Measurements from ENCODE around the gene DHX36.
A peak's percentile ranks its signal among the peaks of the same experiment; 100 is the strongest.

Gene DHX36

DNA sequence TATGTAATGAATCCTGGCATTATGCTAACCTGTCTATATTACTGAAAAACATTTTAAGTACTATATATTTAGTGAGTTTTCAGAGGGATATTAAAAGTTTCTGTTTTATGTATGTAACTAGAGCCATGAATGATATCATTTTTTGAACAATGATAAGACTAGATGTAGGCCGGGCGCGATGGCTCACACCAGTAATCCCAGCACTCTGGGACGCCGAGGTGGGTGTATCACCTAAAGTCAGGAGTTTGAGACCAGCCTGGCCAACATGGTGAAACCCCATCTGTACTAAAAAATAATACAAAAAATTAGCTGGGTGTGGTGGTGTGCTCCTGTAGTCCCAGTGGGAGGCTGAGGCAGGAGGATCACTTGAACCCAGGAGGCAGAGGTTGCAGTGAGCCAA is 34.1 kb downstream of the DHX36 start:
- no peak for DNase-seq (ENCODE audit: low spot score)

GRCh38 chr3:154285221-154285620 is 39.1 kb downstream of the DHX36 start:
- DNase-seq (ENCODE audit: low spot score), result no peak

DNA sequence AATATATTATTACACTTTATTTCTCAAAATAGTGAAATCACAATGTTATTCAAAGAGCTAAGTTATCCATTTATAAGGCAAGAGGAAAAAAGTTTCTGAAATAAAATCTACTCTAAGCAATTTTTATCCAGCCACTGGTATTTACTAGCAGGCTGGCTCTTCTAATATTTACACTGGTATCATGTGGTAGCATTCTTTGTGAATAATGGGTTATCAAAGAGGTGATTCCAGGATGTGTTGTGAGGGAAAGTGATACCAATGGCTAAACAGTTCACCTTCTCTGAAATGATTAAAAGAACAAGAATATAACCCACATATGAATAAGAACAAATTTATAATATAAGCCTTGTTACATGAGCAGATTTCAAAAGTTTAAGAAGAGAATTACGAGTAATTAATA is 44.1 kb downstream of the DHX36 start:
- no peak for DNase-seq (ENCODE audit: low spot score)

- no peak for DNase-seq (ENCODE audit: low spot score)
Observed at GRCh38 chr3:154275965-154276364, 48.3 kb downstream of the DHX36 start.

DNA sequence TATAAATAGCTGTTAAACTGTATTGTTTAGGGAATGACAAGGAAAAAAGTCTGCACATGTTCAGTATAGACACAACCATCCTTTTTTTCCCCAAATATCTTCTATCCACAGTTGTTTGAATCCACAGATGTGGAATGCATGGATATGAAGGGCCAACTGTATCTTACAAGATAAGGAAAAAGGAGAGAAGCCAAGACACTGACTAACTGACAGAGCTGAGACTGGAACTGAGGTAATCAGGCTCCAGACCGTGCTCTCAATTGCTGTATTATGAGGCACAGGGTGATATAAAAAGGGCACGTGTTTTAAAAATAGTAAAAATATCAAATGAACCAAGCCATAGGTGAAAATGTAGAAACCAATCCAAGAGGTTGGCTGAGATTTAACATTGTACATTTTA is 49.0 kb downstream of the DHX36 start:
- DNase-seq (ENCODE audit: low spot score), result no peak

DNA sequence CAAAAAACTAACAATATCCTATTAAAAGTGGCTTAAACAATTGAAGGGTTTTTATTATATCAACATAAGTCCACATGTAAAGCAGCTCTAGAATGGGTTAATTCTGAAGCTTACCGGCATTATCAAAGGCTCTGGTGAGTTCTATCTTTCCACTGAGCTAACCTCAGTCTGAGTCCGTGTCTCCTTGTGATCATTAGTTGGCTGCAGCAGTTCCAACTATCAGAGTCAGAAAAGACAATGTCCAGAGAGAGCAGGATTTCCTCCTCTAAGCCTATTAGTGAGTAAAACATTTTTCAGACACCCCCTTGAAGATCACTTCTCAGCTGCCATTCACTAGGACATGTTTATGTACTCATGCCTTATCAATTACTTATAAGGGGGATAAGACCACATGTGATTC is 49.9 kb downstream of the DHX36 start:
- DNase-seq (ENCODE audit: low spot score), result no peak

DNA sequence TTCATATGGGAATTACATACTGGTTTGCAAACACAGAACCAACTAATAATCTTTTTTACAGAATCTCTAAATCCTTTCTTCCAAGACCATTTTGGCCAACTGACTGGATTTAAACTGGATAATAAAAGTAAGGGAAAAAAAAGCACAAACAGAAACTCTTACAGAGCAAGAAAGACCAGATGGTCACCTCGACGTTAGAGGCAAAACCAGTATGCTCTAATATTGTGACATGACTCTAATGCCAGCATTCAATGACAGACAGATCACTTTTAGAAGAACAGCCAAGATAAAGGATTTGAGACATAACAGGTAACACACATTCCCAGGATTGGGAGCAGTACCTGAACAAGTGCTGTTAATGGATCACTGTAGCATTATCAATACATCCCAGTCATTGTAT is 50.9 kb downstream of the DHX36 start:
- DNase-seq (ENCODE audit: low spot score), result no peak

DNA sequence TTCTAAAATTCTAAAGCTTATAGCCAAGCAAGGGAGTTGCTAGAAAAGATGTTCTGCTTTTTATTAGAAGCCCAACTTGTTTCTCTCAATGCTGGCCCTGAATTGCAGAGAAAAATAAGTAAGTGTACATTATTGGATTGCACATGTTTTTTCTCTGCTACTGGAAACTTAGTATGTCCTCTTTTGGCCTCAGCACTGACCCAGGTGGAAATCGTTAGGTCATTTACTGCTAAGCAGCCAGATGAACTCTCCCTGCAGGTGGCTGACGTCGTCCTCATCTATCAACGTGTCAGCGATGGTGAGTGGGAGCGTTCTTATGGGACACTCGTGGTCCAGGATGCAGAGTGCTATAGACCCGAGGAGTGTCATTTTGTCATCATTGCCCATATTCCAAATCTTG is 69.8 kb downstream of the DHX36 start:
- DNase-seq (ENCODE audit: low spot score), result no peak

GRCh38 chr3:154252759-154253638 is 71.3 kb downstream of the DHX36 start:
- peak; percentile 65 for DNase-seq (ENCODE audit: low spot score)

DNA sequence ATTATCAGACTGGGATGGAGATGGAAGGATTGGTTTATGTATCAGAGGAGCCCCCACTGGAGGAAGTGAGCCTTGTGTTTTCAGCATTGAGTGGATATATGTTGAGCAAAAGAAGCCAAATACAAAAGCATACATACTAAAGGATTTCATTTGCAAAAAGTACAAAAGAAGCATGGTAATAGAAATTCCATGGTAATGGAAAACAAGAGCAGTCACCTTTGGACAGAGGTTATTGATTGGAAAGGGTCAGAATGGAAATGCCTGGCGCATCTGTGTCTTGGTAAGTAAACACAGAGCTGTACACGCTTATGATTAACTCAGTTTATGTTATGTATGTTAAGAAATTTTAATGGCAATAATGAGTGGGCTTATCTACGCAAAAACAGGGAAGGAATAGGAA is 72.7 kb downstream of the DHX36 start:
- DNase-seq (ENCODE audit: low spot score), result no peak

GRCh38 chr3:154250291-154250690 is 74.0 kb downstream of the DHX36 start:
- DNase-seq (ENCODE audit: low spot score), result no peak

- no peak for DNase-seq (ENCODE audit: low spot score)
Observed at GRCh38 chr3:154247806-154248415, 76.4 kb downstream of the DHX36 start.

- no peak for DNase-seq (ENCODE audit: low spot score)
Observed at GRCh38 chr3:154244644-154245043, 79.6 kb downstream of the DHX36 start.

DNA sequence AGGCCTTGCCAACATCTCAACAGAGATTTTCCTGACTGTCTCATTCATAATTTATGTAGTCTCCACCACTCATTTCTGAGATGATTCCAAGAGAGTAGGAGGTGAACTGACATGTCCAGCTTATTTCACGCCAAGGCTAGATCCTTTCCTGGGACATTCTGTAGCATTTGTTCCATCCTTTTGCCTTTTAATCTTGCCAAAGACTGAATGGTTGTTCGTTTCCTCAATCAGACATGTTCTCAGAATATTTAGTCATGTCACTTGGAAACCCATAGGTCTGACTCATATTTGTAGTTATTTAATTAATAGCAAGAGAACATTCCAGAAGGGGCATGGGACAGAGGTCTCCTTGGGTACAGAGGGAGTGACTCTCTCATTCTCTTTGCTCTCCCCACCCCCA is 80.9 kb downstream of the DHX36 start:
- DNase-seq (ENCODE audit: low spot score), result no peak

DNA sequence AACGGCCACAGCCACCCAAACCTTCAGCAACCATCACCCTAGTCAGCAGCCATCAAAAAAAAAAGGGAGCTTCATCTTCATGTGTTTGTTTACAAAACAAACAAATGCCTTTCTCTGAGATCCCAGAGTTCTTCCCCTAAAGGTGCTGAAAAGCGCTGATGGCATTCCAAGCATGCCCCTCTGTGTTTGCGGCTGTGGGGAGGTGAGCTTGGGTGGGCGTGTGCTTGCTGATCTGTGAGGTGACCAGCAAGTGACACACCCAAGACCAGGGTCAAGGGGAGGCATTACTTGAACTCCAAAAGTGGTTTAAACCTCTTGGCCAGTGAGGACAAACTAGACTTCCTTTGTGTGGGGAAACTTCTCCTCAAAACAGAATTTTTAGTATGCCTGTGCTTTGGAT is 81.5 kb downstream of the DHX36 start:
- no peak for DNase-seq (ENCODE audit: low spot score)

DNA sequence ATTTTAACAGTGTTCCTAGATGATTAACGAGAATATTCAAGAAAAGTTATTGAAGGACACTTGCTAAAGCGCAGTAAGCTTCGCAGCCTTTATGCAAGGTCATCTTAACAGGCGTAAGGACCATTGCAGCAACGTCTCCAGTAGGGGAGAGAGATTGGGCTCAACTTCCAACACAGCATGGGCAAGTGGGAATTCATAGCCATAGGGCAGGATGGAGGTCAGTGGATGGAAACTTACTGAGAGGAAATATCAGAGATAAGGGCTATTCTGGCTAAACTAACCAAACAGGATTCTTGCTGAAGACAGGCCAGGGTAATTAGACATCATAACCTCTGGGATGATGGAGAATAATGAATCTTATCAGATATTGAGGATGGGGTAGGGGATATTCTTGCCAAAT is 82.8 kb downstream of the DHX36 start:
- no peak for DNase-seq (ENCODE audit: low spot score)

DNA sequence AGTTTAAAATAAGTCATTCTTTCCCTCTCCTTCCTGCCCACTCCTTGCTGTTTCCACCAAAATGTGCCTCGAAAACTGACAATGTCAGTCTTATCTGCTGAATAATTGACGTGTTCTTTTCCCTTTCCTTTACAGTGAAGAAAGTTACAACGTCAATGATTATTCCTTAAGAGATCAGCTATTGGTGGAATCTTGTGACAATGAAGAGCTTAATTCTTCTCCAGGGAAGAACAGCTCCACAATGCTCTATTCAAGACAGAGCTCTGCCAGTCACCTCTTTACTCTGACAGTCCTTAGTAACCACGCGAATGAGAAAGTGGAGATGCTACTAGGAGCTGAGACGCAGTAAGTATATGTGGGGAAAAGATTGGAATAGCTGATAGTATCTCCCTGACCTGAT is 84.1 kb downstream of the DHX36 start:
- no peak for DNase-seq (ENCODE audit: low spot score)

- no peak for DNase-seq (ENCODE audit: low spot score)
Observed at GRCh38 chr3:154236331-154236730, 88.0 kb downstream of the DHX36 start.

DNA sequence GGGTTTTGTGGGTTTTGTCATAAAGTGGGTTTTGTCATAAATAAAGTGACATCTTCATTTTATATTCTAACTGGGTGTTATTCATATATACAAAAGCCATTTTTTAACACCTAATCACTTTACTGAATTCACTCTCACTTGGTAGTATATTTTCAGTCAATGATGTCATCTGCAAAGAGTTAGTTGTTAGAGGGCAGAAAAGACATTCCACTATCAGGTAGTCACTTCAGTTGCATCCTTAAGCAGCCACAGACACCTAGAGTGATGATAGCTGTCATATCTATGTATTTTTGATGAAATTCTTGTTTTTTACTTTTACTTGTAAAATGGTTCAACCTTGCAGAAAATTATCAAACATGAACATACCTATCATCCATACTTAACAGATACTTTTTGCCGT is 89.0 kb downstream of the DHX36 start:
- no peak for DNase-seq (ENCODE audit: low spot score)

DNA sequence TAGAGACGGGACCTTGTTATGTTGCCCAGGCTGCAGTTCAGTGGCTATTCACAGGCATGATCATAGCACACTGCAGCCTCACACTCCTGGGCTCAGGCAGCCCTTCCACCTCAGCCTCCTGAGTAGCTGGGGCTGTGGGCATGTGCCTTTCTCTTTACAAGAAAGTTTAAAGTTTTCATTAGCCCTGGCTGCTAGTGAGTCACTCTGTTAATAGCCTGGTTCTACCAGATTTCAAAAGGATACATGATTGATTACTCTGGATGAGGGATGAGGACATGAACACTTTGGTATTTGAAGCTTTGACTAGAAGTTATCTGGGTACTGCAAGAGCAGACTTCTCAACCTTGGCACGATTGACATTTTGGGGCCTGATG is 95.1 kb downstream of the DHX36 start:
- DNase-seq (ENCODE audit: low spot score), result no peak

DNA sequence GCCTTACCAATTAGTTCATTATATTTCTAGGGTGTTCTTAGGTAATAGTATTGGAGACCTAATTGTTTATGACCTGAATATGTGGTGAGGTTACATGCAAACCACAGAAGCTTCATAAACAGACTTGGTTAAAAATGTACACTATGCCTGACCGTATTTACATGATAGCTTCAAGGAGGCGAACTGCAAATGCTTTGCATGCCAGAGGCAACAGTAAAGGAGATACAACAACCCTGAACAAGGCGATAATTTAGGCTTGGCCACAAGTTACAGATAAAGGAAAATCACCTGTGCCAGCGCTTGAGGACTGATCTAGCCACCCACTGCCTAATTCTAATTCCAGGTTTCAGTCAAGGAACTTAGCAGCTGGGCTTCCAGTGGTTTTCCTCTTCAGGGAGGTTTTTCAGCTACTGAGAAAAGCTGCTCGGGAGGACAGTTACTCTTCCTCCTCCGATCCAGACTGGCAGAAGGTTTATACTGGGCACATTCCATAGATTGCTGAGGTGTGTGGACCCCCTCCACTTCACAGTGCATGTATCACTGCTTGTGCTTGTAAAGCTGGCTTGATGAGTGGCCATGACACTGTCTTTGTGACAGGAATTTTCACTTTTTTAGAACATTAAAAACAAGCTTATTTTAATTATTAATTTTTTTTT is 95.6 kb downstream of the DHX36 start:
- no peak for DNase-seq (ENCODE audit: low spot score)

- no peak for DNase-seq (ENCODE audit: low spot score)
Observed at GRCh38 chr3:154227531-154227930, 96.8 kb downstream of the DHX36 start.

DNA sequence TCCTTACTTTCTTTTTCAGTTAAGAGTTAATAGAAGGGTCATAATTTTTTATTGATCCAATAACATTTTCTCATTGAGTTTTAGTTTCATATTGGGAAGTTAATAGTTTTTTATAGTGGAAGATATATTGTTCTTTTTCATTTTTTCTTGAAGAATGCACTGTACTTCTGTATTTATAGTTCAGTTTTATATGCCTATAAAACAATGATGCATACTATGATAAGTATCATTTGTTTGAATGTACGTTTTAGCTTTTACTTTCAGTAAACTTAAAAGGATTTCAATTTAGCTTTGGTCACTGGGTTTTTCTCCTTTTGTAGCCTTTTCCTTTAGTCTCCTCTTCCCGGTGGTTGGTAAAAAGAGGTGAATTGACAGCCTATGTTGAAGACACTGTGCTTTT is 98.8 kb downstream of the DHX36 start:
- DNase-seq (ENCODE audit: low spot score), result no peak
